Stomach (tissue), 4 donors: ENCODE measurements around the gene CLECL1.

Experiments
- EP300 ChIP-seq: sonication (generic); formaldehyde crosslinking; IDR thresholded peaks from one replicate; pipeline ENCODE4 v1.6.1; 2017; ENCODE audit warnings: antibody characterized with exemption
- POLR2A ChIP-seq, 4 donors: fragments of 450-650 bp; IDR thresholded peaks; one replicate each; pipeline ENCODE4 v1.6.1; 2016; ENCODE audit warnings: antibody characterized with exemption in 4 of 4, control low read depth in 2 of 4, mild to moderate bottlenecking in 1 of 4, moderate library complexity in 1 of 4

DNA sequence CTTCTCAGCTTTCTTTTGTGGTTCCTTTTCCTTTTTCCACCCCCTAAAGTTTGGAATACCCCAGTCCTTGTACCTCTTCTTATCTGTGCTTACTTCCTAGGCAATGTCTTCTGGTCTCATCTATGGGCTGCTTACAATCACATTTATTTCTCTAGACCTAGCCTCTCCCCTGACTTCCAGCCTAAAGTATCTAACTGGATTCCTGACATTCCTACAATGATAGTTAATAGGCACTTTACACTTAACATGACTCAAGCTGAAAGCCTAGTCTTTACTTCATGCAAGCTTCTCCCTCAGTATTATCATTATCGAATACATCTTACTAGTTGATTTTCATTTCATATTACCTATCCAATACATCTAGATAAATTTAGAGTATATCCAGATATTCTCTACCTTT lies 21.2 kb downstream of the CLECL1 start:
- TF ChIP-seq EP300 (no peak), POLR2A (IDR thresholded peaks at IDR 0.05) (no peak)
